ENCODE results near the gene KCNE2.

DNA sequence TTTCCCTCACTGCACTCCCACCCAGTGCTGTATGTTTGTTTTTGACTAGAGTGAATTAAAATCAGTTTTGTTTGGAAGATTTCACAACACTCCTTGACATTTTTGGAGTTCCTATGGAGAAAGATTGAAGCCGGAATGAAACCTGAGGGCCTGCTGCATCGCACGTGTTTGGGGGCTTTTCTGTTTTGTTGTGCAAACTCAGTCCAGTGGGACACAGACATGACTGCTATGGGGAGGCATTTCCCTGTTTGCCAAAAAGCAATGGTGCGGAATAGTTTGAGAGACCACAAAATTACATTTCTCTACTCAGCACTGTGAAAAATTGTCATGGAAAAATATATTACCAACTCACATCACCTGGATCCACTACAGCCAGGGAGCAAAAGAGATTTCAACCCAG lies 43.8 kb upstream of the KCNE2 start:
- TF ChIP-seq, protein P1, sequence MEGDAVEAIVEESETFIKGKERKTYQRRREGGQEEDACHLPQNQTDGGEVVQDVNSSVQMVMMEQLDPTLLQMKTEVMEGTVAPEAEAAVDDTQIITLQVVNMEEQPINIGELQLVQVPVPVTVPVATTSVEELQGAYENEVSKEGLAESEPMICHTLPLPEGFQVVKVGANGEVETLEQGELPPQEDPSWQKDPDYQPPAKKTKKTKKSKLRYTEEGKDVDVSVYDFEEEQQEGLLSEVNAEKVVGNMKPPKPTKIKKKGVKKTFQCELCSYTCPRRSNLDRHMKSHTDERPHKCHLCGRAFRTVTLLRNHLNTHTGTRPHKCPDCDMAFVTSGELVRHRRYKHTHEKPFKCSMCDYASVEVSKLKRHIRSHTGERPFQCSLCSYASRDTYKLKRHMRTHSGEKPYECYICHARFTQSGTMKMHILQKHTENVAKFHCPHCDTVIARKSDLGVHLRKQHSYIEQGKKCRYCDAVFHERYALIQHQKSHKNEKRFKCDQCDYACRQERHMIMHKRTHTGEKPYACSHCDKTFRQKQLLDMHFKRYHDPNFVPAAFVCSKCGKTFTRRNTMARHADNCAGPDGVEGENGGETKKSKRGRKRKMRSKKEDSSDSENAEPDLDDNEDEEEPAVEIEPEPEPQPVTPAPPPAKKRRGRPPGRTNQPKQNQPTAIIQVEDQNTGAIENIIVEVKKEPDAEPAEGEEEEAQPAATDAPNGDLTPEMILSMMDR (IDR thresholded peaks at IDR 0.05): no peak
- TF ChIP-seq POLR2A (IDR thresholded peaks at IDR 0.05) (no peak), POLR2AphosphoS5 (IDR thresholded peaks at IDR 0.05) (no peak)

All from breast epithelium (tissue), 3 donors.